DND-41 (cell line): ENCODE data around the gene SGK1.

Experiments used
- ATAC-seq: fragments of 200-7000 bp; cut with Tn5 transposase; 3 replicates; pipeline ENCODE4 v1.9.1; 2021; ENCODE audit warnings: low read depth; ENCODE audit not compliant: insufficient read depth
- DNase-seq: peaks from one replicate; pipeline ENCODE4 v3.0.0-alpha.2; 2020
- H2AFZ ChIP-seq: 2 replicates; pipeline ENCODE4 v1.6.0; 2012; ENCODE audit warnings: low read depth, low read length
- H3K27ac ChIP-seq: 2 replicates; pipeline ENCODE4 v1.5.1; 2012; ENCODE audit warnings: low read length, inconsistent platforms
- H3K27me3 ChIP-seq: fragments of 200-600 bp; sonication (generic); 2 replicates; pipeline ENCODE4 v1.6.0; 2012; ENCODE audit warnings: low read length, mild to moderate bottlenecking, inconsistent platforms; ENCODE audit not compliant: insufficient read depth, poor library complexity
- H3K36me3 ChIP-seq: 2 replicates; pipeline ENCODE4 v1.5.1; 2012; ENCODE audit warnings: low read length, inconsistent platforms; ENCODE audit not compliant: insufficient read depth
- H3K4me1 ChIP-seq: 2 replicates; pipeline ENCODE4 v1.5.1; 2012; ENCODE audit warnings: mild to moderate bottlenecking, low read length; ENCODE audit not compliant: insufficient read depth
- H3K4me2 ChIP-seq: 2 replicates; pipeline ENCODE4 v1.6.0; 2012; ENCODE audit warnings: mild to moderate bottlenecking, moderate library complexity, low read length, inconsistent platforms; ENCODE audit not compliant: insufficient read depth
- H3K4me3 ChIP-seq, 2 experiments: fragments of 200-600 bp in 1 of 2; shearing (Covaris generic) in 1 of 2; 2 replicates each; pipeline ENCODE4 v1.5.1; 2012 to 2016; ENCODE audit warnings: inconsistent platforms in 2 of 2, low read length in 2 of 2, mild to moderate bottlenecking in 2 of 2, low read depth in 1 of 2, moderate library complexity in 1 of 2
- H3K79me2 ChIP-seq: 2 replicates; pipeline ENCODE4 v1.6.0; 2012; ENCODE audit warnings: low read length, inconsistent platforms; ENCODE audit not compliant: insufficient read depth
- H3K9ac ChIP-seq: 2 replicates; pipeline ENCODE4 v1.6.0; 2012; ENCODE audit warnings: low read depth, mild to moderate bottlenecking, inconsistent platforms, low read length, moderate library complexity
- H3K9me3 ChIP-seq: 2 replicates; pipeline ENCODE4 v1.5.1; 2012; ENCODE audit warnings: low read length, moderate library complexity, mild to moderate bottlenecking, inconsistent platforms; ENCODE audit not compliant: insufficient read depth, severe bottlenecking
- H4K20me1 ChIP-seq: 2 replicates; pipeline ENCODE4 v1.6.0; 2012; ENCODE audit warnings: low read length; ENCODE audit not compliant: insufficient read depth
- EZH2 ChIP-seq: IDR thresholded peaks from 3 replicates; pipeline ENCODE4 v1.6.1; 2012; ENCODE audit warnings: borderline replicate concordance, low read depth, mild to moderate bottlenecking, moderate library complexity, low read length, inconsistent platforms; ENCODE audit not compliant: severe bottlenecking
- TF ChIP-seq, protein P1 (sequence below): IDR thresholded peaks from 2 replicates; pipeline ENCODE4 v1.5.1; 2012; ENCODE audit warnings: borderline replicate concordance, low read length, moderate library complexity, mild to moderate bottlenecking; ENCODE audit not compliant: poor library complexity, severe bottlenecking; ENCODE audit errors: extremely low read depth

SGK1 gene

DNA sequence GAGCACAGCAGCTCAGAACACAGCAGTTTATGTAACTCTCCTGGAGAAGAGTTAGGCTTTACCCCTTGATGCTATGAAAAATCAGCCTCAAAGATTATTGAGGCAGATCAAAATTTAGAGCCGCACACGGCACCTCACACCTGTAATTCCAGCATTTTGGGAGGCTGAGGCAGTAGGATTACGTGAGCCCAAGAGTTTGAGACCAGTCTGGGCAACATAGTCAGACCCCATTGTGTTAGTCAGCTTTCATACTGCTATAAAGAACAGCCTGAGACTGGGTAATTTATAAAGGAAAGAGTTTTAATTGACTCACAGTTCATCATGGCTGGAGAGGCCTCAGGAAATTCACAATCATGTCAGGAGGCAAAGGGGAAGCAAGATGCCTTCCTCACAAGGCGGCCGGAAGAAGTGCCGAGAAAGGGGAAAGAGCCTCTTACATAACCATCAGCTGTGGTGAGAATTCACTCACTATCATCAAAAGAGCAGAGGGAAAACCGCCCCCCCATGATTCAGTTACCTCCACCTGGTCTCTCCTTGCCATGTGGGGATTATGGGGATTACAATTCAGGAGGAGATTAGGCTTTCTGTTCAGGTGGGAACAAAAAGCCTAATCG, 87.7 kb downstream of the SGK1 start:
- H3K4me2 ChIP-seq, result no peak overlapping the region
- DNase-seq (no peak), ATAC-seq (no peak)
- H3K27me3 ChIP-seq, result no peaks in the 10 kb centered on the region
- no peaks in the 10 kb centered on the region for H3K9me3 ChIP-seq
- H4K20me1 ChIP-seq, result no peaks in the 10 kb centered on the region
- TF ChIP-seq, protein P1, sequence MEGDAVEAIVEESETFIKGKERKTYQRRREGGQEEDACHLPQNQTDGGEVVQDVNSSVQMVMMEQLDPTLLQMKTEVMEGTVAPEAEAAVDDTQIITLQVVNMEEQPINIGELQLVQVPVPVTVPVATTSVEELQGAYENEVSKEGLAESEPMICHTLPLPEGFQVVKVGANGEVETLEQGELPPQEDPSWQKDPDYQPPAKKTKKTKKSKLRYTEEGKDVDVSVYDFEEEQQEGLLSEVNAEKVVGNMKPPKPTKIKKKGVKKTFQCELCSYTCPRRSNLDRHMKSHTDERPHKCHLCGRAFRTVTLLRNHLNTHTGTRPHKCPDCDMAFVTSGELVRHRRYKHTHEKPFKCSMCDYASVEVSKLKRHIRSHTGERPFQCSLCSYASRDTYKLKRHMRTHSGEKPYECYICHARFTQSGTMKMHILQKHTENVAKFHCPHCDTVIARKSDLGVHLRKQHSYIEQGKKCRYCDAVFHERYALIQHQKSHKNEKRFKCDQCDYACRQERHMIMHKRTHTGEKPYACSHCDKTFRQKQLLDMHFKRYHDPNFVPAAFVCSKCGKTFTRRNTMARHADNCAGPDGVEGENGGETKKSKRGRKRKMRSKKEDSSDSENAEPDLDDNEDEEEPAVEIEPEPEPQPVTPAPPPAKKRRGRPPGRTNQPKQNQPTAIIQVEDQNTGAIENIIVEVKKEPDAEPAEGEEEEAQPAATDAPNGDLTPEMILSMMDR, result no peak
- TF ChIP-seq EZH2, result no peak
- H3K27ac ChIP-seq, result no peak overlapping the region
- no peak overlapping the region for H2AFZ ChIP-seq
- no peak overlapping the region for H3K4me3 ChIP-seq
- H3K79me2 ChIP-seq, result no peaks in the 10 kb centered on the region
- no peaks in the 10 kb centered on the region for H3K4me1 ChIP-seq
- no peak overlapping the region for H3K9ac ChIP-seq
- H3K36me3 ChIP-seq, result no peaks in the 10 kb centered on the region

- H3K9ac ChIP-seq, result no peak overlapping the region
- H3K4me1 ChIP-seq, result no peaks in the 10 kb centered on the region
- H3K79me2 ChIP-seq, result no peaks in the 10 kb centered on the region
- no peak overlapping the region for H3K27ac ChIP-seq
- no peaks in the 10 kb centered on the region for H3K27me3 ChIP-seq
- H4K20me1 ChIP-seq, result no peaks in the 10 kb centered on the region
- no peak overlapping the region for H2AFZ ChIP-seq
- H3K4me3 ChIP-seq, result no peak overlapping the region
- H3K36me3 ChIP-seq, result no peaks in the 10 kb centered on the region
- ATAC-seq (no peak), DNase-seq (no peak)
- TF ChIP-seq, protein P1, result no peak
- no peak for TF ChIP-seq EZH2
- H3K4me2 ChIP-seq, result no peak overlapping the region
- H3K9me3 ChIP-seq, result no peaks in the 10 kb centered on the region
Observed at GRCh38 chr6:134229520-134229919, 88.4 kb downstream of the SGK1 start.

GRCh38 chr6:134223796-134224420, 94.0 kb downstream of the SGK1 start:
- Histone ChIP-seq H3K4me1 (no peaks in the 10 kb centered on the region), H3K27me3 (no peaks in the 10 kb centered on the region), H3K79me2 (no peaks in the 10 kb centered on the region), H3K4me2 (no peak overlapping the region), H2AFZ (no peak overlapping the region), H3K9ac (no peak overlapping the region), H3K4me3 (no peak overlapping the region), H4K20me1 (no peaks in the 10 kb centered on the region), H3K9me3 (no peaks in the 10 kb centered on the region), H3K27ac (no peak overlapping the region), H3K36me3 (no peaks in the 10 kb centered on the region)
- ATAC-seq (no peak), DNase-seq (no peak)
- TF ChIP-seq, protein P1, result no peak
- TF ChIP-seq EZH2, result no peak

DNA sequence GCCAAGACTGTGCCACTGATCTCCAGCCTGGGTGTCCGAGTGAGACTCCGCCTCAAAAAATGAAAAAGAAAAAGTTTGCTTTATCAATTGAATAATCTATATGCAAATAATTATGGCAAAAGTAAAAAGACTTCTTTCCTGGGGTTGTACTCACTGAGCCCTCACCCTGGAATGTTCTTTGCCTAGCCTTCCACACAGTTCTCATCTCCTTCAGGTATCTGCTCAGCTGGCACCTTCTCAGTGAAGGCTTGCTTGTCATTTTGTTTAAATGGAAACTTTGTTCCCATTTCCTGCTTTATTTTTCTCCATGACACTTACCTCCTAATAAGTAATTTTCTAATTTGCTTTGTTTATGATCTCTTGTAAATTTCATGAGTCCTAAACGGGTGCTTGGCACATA, 96.7 kb downstream of the SGK1 start:
- DNase-seq (no peak), ATAC-seq (no peak)
- Histone ChIP-seq H3K4me1 (no peaks in the 10 kb centered on the region), H2AFZ (no peak overlapping the region), H3K4me3 (no peak overlapping the region), H3K4me2 (no peak overlapping the region), H3K27ac (no peak overlapping the region), H3K36me3 (no peaks in the 10 kb centered on the region), H3K9me3 (no peaks in the 10 kb centered on the region), H3K9ac (no peak overlapping the region), H3K79me2 (no peaks in the 10 kb centered on the region), H3K27me3 (no peaks in the 10 kb centered on the region), H4K20me1 (no peaks in the 10 kb centered on the region)
- no peak for TF ChIP-seq EZH2
- TF ChIP-seq, protein P1, result no peak
